Measurements from ENCODE around the gene AGPAT2.

Gene AGPAT2

GRCh38 chr9:136694163-136694871 is 7.1 kb upstream of the AGPAT2 start:
- peak overlapping the region; percentile 83 for H3K27ac ChIP-seq

GRCh38 chr9:136693490-136694162 is 6.4 kb upstream of the AGPAT2 start:
- peak overlapping the region; percentile 83; the same call in 1 of the 2 replicates for H3K27ac ChIP-seq

More at GRCh38 chr9:136694163-136694871, 7.1 kb upstream of the AGPAT2 start:
- TF ChIP-seq ZFX (IDR thresholded peaks at IDR 0.05), result no peak
- TF ChIP-seq, protein P1, sequence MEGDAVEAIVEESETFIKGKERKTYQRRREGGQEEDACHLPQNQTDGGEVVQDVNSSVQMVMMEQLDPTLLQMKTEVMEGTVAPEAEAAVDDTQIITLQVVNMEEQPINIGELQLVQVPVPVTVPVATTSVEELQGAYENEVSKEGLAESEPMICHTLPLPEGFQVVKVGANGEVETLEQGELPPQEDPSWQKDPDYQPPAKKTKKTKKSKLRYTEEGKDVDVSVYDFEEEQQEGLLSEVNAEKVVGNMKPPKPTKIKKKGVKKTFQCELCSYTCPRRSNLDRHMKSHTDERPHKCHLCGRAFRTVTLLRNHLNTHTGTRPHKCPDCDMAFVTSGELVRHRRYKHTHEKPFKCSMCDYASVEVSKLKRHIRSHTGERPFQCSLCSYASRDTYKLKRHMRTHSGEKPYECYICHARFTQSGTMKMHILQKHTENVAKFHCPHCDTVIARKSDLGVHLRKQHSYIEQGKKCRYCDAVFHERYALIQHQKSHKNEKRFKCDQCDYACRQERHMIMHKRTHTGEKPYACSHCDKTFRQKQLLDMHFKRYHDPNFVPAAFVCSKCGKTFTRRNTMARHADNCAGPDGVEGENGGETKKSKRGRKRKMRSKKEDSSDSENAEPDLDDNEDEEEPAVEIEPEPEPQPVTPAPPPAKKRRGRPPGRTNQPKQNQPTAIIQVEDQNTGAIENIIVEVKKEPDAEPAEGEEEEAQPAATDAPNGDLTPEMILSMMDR (conservative IDR thresholded peaks at IDR 0.05), result peak; percentile 96

GRCh38 chr9:136693135-136693489 is 5.9 kb upstream of the AGPAT2 start:
- no peak for TF ChIP-seq ZFX (IDR thresholded peaks at IDR 0.05)
- TF ChIP-seq, protein P1 (conservative IDR thresholded peaks at IDR 0.05), result no peak
- peak overlapping the region; percentile 83; the same call in 1 of the 2 replicates for H3K27ac ChIP-seq

More at GRCh38 chr9:136693490-136694162, 6.4 kb upstream of the AGPAT2 start:
- TF ChIP-seq, protein P1 (conservative IDR thresholded peaks at IDR 0.05), result no peak
- TF ChIP-seq ZFX (IDR thresholded peaks at IDR 0.05), result no peak

DNA sequence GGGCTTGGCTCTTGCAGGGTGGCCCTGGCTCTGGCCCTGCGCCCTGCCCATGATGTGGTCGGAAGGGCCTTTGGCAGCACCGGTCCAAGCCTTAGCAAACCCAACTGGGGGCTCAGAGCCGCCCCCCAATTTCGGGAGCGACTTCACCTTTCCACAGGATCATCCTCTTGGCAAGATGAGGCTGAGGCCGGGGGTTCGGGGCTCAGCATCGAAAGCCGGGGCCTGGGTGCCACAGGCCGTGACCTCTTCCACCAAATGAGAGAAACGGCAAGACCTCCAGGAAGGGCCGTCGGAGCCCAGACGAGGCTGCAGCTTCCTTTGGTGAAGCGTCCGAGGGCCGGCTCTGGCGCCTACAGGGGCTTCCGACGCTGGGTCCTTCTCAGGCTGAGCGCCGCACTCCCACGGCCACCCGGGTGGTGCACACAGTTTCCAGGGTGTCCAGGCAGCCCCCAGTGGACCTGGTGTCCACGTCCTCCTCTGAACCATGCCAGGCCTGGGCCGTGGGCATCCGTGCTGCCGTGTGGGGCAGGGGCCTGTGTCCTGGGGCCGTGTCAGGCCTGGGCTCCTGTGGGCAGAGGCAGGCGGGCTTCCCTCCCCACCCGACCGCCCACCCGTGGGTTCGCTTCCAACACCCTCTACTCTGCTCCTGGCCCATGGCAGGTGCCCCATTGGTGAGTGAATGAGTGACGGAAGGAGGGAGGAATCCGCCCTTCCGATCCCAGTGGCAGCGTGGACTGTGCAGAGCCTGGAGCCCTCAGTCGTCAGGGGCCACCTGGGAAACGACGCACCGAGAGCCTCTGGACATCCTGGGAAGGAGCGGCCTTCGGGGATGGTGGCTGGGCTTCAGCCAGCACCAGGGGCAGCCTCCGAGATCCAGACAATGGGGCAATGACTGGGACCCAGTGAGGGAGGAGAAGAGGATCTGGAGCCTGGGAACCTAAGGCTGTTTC is 5.2 kb upstream of the AGPAT2 start:
- no peak for TF ChIP-seq ZFX (IDR thresholded peaks at IDR 0.05)
- TF ChIP-seq, protein P1 (conservative IDR thresholded peaks at IDR 0.05), result no peak
- H3K27ac ChIP-seq, result no peak overlapping the region

DNA sequence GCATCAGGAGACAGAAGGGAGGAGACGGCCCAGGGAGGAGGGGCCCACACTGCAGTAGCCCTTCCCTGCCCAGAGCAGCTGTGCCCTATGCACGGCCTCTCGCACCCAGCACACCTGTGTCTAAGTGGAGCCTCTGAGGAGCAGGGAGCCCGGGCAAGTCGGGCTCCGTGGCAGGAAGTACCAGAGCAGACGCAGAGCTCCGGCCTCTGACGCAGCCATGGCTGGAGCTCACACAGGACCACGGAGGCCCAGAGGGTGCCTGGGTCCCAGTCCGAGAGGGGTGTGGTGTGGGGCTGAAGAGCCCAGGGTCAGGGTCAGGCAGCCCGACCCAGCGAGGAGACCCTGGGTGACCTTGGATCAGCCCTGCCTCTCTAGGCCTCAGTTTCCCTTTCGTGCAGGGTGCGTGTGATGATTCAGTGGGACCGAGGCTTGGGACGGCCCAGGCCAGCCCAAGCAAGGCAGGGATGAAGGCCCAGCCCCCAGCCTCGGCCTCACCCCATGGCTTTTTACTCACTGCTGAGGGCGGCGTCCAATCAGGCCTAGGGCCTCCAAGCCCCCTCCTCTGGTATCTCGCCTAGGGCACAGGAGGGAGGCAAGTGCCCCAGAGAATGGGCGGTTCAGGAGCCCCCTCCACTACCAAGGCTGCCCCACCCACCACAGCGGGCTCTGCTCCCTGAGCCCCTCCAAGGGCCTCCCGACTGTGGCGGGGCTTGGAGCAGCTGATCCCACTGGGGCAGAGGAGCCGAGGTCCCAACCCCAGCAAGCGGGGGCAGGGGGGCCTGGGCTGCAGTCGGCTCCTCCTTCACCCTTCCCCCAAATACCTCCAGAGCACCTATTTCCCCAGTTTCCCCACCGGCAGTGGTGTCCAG is 4.3 kb upstream of the AGPAT2 start:
- no peak overlapping the region for H3K27ac ChIP-seq
- TF ChIP-seq, protein P1 (conservative IDR thresholded peaks at IDR 0.05), result no peak
- TF ChIP-seq ZFX (IDR thresholded peaks at IDR 0.05), result no peak

GRCh38 chr9:136690806-136691261 is 3.6 kb upstream of the AGPAT2 start:
- H3K27ac ChIP-seq, result no peak overlapping the region
- TF ChIP-seq, protein P1 (conservative IDR thresholded peaks at IDR 0.05), result no peak
- TF ChIP-seq ZFX (IDR thresholded peaks at IDR 0.05), result no peak

Measured in C4-2B (cell line).